Heart left ventricle (tissue), 13 donors: ENCODE measurements around the gene ANO2.

Experiments used
- CTCF ChIP-seq, 12 donors: fragments of 200-600 bp; sonication (generic) in 4 of 12; IDR thresholded peaks; one replicate each; pipeline versions ENCODE4 v1.5.0 to v1.8.0; 2018 to 2022; ENCODE audit warnings: antibody characterized with exemption in 12 of 12, mild to moderate bottlenecking in 5 of 12
- POLR2A ChIP-seq, 2 donors: fragments of 450-650 bp; IDR thresholded peaks; one replicate each; pipeline ENCODE4 v1.6.1; 2017; ENCODE audit warnings: antibody characterized with exemption in 2 of 2, mild to moderate bottlenecking in 2 of 2, moderate library complexity in 2 of 2
- donor health status: ischemic (EF 13 %, LVEDD 7.1; RV severe dilation, severe dysfunction).
- donor health status: DM: no; HTN: yes; CAD: no.
- donor health status: DM: no; HTN: no; CAD: no.
- donor health status: ischemic (EF 25% LVEDD 6.9; RV normal size, moderate dysfunction).
- donor health status: ischemic (EF 25% LVEDD 5.7; RV mildly dilated, moderate dysfunction).
- donor health status: ischemic (EF 35%, LVEDD 5.7; RV mildly dilated, moderate dysfunction).
- donor health status: nonischemic (EF 11% LVEDD 7.7; RV severe dilation, severe dysfunction).
- donor health status: DM: yes; HTN: yes; CAD: no.
- donor health status: PGD.
- donor health status: ischemic (EF 29% LVEDD 5.4; RV normal size, mild dysfunction).
- donor health status: nonischemic (EF 23%, LVEDD 6.1; RV moderate dilation, normal function).

DNA sequence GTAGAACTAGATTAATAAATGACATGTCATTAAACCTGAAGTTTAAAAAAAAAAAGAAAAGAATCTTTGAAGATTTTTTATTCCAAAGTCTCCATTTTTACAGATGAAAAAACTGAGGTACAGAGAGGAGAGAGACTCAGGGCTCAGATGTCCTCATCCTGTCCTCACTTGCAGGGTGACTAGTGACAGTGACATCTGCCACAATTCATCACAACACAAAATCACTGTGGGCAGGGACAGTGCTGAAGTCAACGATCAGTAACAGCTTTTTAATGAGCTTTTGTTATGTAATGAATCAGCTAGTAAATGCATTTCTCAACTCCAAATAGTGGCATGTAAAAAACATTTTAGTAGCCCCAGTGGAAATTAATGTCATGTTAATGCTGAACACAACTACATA lies 374.6 kb downstream of the ANO2 start:
- TF ChIP-seq POLR2A (IDR thresholded peaks at IDR 0.05) = no peak
- no peak for TF ChIP-seq CTCF (IDR thresholded peaks at IDR 0.05)
